ENCODE measurements around the gene DNPH1.
A peak's percentile ranks its signal among the peaks of the same experiment; 100 is the strongest.

Gene DNPH1

DNA sequence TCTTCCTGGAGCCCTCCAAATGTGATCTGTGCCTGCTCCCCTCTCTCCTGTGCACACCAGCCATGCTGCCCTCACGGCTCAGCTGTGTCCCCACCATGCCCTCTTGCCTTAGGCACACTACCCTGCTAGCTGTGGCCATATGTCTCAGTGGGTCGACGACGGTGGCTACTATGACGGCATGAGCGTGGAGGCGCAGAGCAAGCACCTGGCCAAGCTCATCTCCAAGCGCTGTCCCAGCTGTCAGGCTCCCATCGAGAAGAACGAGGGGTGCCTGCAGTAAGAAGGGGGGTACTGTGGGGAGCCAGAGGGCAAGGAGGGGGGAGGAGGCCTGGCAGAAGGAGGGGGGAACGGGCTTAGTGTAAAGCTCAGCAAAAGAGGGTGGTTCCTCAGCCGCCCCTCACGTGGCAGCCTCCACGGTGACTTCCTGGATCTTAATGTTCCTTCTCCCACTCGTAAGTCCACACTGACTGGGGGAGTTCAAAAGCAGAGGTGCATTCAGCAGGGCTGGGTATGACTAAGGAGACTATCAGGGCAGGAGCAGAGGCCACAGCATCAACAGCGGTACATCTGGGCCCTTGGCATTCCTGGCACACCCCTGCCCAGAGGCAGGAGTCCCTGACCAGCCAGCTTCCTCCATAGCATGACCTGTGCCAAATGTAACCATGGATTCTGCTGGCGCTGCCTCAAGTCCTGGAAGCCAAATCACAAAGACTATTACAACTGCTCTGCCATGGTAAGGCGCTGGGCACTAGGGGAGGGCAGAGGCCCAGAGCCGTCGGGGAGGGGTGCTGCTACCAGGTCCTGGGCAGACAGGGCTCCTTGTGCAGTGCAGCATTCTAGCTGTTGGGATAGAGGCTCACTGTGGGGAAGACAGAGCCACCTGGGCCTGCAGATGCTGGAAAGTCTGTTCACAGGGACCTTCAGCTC lies 8.0 kb downstream of the DNPH1 start:
- H3K27me3 Mint-ChIP-seq = no peaks in the 10 kb centered on the region
- H3K36me3 Mint-ChIP-seq (ENCODE audit: low read depth) = peaks cover 91% of the 10 kb centered on the region
- intact Hi-C loops (cut with micrococcal nuclease) = no loop called here
- peak overlapping the region; percentile 67 for H3K27ac Mint-ChIP-seq
- H3K9me3 Mint-ChIP-seq = no peaks in the 10 kb centered on the region
- H3K4me1 Mint-ChIP-seq (ENCODE audit: low read depth) = peaks cover 37% of the 10 kb centered on the region
- peak overlapping the region; percentile 18 for H3K4me3 Mint-ChIP-seq

- H3K4me1 Mint-ChIP-seq (ENCODE audit: low read depth) = peaks cover 29% of the 10 kb centered on the region
- peaks cover 91% of the 10 kb centered on the region for H3K36me3 Mint-ChIP-seq (ENCODE audit: low read depth)
- H3K4me3 Mint-ChIP-seq = no peak overlapping the region
- H3K27me3 Mint-ChIP-seq = no peaks in the 10 kb centered on the region
- intact Hi-C loops (cut with micrococcal nuclease) = no loop called here
- peak overlapping the region; percentile 67 for H3K27ac Mint-ChIP-seq
- H3K9me3 Mint-ChIP-seq = no peaks in the 10 kb centered on the region
Observed at GRCh38 chr6:43220439-43220951, 8.8 kb downstream of the DNPH1 start.

- H3K27me3 Mint-ChIP-seq = no peaks in the 10 kb centered on the region
- no peak overlapping the region for H3K4me3 Mint-ChIP-seq
- peaks cover 93% of the 10 kb centered on the region for H3K36me3 Mint-ChIP-seq (ENCODE audit: low read depth)
- no peak overlapping the region for H3K27ac Mint-ChIP-seq
- H3K4me1 Mint-ChIP-seq (ENCODE audit: low read depth) = peaks cover 24% of the 10 kb centered on the region
- H3K9me3 Mint-ChIP-seq = no peaks in the 10 kb centered on the region
- intact Hi-C loops (cut with micrococcal nuclease) = no loop called here
Observed at GRCh38 chr6:43219814-43220213, 9.5 kb downstream of the DNPH1 start.

- Mint-ChIP-seq H3K4me1 (ENCODE audit: low read depth) (peaks cover 18% of the 10 kb centered on the region), H3K36me3 (ENCODE audit: low read depth) (peaks cover 96% of the 10 kb centered on the region), H3K27ac (no peak overlapping the region), H3K4me3 (no peak overlapping the region), H3K9me3 (no peaks in the 10 kb centered on the region), H3K27me3 (no peaks in the 10 kb centered on the region)
- intact Hi-C loops (cut with micrococcal nuclease) = no loop called here
Observed at GRCh38 chr6:43219119-43219518, 10.2 kb downstream of the DNPH1 start.

DNA sequence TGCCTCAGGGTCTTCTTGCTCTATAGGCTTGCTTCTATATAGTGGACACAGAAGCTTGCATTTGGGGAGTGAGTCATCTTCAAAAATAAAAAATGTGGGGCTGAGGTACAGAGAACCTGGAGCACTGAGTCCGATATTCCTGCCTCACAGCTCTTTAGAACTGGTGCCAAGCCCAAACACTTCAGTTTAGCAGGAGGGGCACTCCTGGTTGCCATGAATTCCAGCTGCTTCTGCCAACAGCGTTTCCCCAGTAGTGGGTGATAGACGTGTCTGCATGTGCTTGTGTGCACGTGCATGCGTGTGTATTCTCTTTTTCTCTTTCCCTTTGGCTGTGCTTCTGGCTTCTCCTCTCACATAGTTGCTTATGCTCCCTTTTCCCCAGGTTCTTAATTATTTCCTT lies 11.9 kb downstream of the DNPH1 start:
- Mint-ChIP-seq H3K27ac (no peak overlapping the region), H3K9me3 (no peaks in the 10 kb centered on the region), H3K27me3 (no peaks in the 10 kb centered on the region), H3K4me3 (no peak overlapping the region), H3K36me3 (ENCODE audit: low read depth) (peaks cover 93% of the 10 kb centered on the region), H3K4me1 (ENCODE audit: low read depth) (peaks cover 15% of the 10 kb centered on the region)
- intact Hi-C loops (cut with micrococcal nuclease) = no loop called here

DNA sequence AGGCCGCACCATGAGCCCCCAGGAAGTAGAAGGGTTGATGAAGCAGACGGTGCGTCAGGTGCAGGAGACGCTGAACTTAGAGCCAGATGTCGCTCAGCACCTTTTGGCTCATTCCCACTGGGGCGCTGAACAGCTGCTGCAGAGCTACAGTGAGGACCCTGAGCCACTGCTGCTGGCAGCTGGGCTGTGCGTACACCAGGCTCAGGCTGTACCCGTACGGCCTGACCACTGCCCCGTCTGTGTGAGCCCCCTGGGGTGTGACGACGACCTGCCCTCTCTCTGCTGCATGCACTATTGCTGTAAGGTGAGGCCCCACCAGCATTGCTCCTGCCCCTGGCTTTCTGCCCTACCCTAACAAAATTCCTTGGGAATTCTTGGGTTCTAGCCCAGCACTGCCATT lies 13.1 kb downstream of the DNPH1 start:
- intact Hi-C loops (cut with micrococcal nuclease) = no loop called here
- H3K4me3 Mint-ChIP-seq = no peak overlapping the region
- H3K4me1 Mint-ChIP-seq (ENCODE audit: low read depth) = peaks cover 7% of the 10 kb centered on the region
- H3K36me3 Mint-ChIP-seq (ENCODE audit: low read depth) = peaks cover 81% of the 10 kb centered on the region
- H3K9me3 Mint-ChIP-seq = no peaks in the 10 kb centered on the region
- no peak overlapping the region for H3K27ac Mint-ChIP-seq
- H3K27me3 Mint-ChIP-seq = no peaks in the 10 kb centered on the region

DNA sequence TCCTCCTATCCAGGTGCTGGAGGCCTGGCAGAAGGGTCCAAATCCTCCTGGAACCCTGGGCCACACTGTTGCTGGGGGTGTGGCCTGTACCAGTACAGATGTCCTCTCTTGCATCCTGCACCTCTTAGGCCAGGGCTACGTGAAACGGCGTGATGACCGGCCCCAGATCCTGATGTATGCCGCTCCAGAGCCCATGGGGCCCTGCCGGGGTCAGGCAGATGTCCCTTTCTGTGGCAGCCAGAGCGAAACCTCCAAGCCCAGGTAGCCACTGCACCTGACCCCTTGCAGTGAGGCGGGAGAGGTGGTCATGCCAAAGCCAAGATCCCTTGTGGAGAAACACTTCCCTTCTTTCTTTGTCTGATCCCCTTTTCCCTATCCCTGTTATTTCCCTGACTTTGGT lies 14.2 kb downstream of the DNPH1 start:
- H3K36me3 Mint-ChIP-seq (ENCODE audit: low read depth) = peaks cover 70% of the 10 kb centered on the region
- no peak overlapping the region for H3K27ac Mint-ChIP-seq
- no peaks in the 10 kb centered on the region for H3K9me3 Mint-ChIP-seq
- no peak overlapping the region for H3K4me3 Mint-ChIP-seq
- intact Hi-C loops (cut with micrococcal nuclease) = no loop called here
- no peaks in the 10 kb centered on the region for H3K4me1 Mint-ChIP-seq (ENCODE audit: low read depth)
- no peaks in the 10 kb centered on the region for H3K27me3 Mint-ChIP-seq

DNA sequence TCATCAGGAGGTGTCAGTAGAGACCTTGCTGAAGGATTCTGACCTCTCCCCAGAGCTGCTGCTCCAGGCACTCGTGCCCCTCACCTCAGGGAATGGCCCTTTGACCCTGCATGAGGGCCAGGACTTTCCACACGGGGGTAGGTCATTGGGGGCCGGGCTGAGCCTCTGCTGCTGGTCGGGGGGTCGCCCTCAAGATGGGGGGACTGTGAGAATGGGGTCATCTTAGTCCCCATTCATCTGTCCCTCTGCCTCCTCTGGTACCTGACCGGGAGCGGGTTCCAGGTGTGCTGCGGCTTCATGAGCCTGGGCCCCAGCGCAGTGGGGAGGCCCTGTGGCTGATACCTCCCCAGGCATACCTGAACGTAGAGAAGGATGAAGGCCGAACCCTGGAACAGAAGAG lies 15.8 kb downstream of the DNPH1 start:
- Mint-ChIP-seq H3K27ac (no peak overlapping the region), H3K4me3 (no peak overlapping the region), H3K27me3 (no peaks in the 10 kb centered on the region), H3K36me3 (ENCODE audit: low read depth) (peaks cover 60% of the 10 kb centered on the region), H3K9me3 (no peaks in the 10 kb centered on the region), H3K4me1 (ENCODE audit: low read depth) (no peaks in the 10 kb centered on the region)
- intact Hi-C loops (cut with micrococcal nuclease) = no loop called here

GRCh38 chr6:43211955-43212354 lies 17.3 kb downstream of the DNPH1 start:
- intact Hi-C loops (cut with micrococcal nuclease) = no loop called here
- Mint-ChIP-seq H3K27ac (no peak overlapping the region), H3K4me3 (no peak overlapping the region), H3K27me3 (no peaks in the 10 kb centered on the region), H3K4me1 (ENCODE audit: low read depth) (no peaks in the 10 kb centered on the region), H3K9me3 (no peaks in the 10 kb centered on the region), H3K36me3 (ENCODE audit: low read depth) (peaks cover 47% of the 10 kb centered on the region)

DNA sequence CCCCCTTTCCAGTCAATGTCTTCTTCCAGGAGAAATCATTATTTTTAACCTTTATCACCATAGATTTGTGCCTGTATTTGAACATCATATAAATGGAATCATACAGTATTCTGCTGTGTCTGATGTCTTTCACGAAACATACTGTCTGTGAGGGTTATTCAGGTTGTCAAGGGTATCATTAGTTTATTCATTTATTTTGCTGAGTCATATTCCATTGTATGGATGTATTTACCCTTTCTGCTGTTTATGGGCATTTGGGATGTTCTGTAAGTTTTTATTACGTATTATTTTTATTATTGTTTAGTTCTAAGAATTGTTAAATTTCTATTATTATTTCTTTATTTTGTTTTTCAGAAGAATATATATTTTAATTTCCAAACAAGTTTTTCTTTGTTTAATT lies 22.0 kb downstream of the DNPH1 start:
- Mint-ChIP-seq H3K36me3 (ENCODE audit: low read depth) (peaks cover 47% of the 10 kb centered on the region), H3K27me3 (no peaks in the 10 kb centered on the region), H3K4me1 (ENCODE audit: low read depth) (no peaks in the 10 kb centered on the region), H3K9me3 (no peaks in the 10 kb centered on the region), H3K27ac (no peak overlapping the region), H3K4me3 (no peak overlapping the region)
- intact Hi-C loops (cut with micrococcal nuclease) = no loop called here

DNA sequence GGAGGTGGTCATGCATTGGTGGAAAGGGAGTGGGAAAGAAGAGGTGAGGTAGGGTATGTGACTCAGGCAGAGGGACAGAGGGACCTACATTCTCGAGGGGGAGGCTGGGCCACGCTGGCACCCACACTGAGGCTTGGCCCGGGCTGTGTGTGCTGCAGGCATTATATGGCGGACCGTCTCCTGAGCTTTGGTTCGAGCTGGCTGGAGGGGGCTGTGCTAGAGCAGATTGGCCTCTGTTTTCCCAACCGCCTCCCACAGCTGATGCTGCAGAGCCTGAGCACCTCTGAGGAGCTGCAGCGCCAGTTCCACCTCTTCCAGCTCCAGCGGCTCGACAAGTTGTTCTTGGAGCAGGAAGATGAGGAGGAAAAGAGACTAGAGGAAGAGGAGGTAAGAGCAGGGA lies 23.4 kb downstream of the DNPH1 start:
- Mint-ChIP-seq H3K27me3 (no peaks in the 10 kb centered on the region), H3K4me1 (ENCODE audit: low read depth) (no peaks in the 10 kb centered on the region), H3K4me3 (no peak overlapping the region), H3K27ac (no peak overlapping the region), H3K36me3 (ENCODE audit: low read depth) (peaks cover 52% of the 10 kb centered on the region), H3K9me3 (no peaks in the 10 kb centered on the region)
- intact Hi-C loops (cut with micrococcal nuclease) = no loop called here

DNA sequence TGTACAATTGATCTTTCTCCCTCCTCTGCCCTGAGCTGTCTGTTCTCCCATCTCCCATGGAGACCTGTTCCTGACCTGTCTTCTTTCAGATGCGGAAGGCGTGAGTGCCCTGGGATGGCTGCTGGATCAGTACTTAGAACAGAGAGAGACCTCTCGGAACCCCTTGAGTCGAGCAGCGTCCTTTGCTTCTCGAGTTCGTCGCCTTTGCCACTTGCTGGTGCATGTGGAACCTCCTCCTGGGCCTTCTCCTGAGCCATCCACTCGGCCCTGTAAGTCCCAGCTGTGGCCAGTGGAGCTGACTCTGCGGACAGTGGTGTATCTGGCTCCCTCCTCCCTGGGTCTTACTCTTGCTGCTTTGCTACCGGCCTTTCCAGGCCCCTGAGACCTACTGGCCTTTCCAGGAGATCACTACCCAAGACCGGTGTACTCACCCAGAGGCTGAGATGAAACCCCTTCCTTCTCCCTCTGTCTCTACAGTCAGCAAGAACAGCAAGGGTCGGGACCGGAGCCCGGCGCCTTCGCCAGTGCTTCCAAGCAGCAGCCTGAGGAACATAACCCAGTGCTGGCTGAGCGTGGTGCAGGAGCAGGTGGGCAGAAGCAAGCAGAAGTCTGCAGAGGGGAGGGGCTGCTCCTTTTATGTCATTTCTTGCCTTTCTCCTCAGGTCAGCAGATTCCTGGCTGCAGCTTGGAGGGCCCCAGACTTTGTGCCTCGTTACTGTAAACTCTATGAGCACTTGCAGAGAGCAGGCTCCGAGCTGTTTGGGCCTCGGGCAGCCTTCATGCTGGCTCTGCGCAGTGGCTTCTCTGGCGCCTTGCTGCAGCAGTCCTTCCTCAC lies 24.8 kb downstream of the DNPH1 start:
- no peaks in the 10 kb centered on the region for H3K27me3 Mint-ChIP-seq
- no peak overlapping the region for H3K27ac Mint-ChIP-seq
- H3K9me3 Mint-ChIP-seq = no peaks in the 10 kb centered on the region
- H3K4me1 Mint-ChIP-seq (ENCODE audit: low read depth) = no peaks in the 10 kb centered on the region
- intact Hi-C loops (cut with micrococcal nuclease) = no loop called here
- H3K36me3 Mint-ChIP-seq (ENCODE audit: low read depth) = peaks cover 65% of the 10 kb centered on the region
- no peak overlapping the region for H3K4me3 Mint-ChIP-seq

- Mint-ChIP-seq H3K27ac (no peak overlapping the region), H3K27me3 (no peaks in the 10 kb centered on the region), H3K4me1 (ENCODE audit: low read depth) (no peaks in the 10 kb centered on the region), H3K36me3 (ENCODE audit: low read depth) (peaks cover 67% of the 10 kb centered on the region), H3K4me3 (no peak overlapping the region), H3K9me3 (no peaks in the 10 kb centered on the region)
- intact Hi-C loops (cut with micrococcal nuclease) = no loop called here
Observed at GRCh38 chr6:43203718-43204095, 25.6 kb downstream of the DNPH1 start.

DNA sequence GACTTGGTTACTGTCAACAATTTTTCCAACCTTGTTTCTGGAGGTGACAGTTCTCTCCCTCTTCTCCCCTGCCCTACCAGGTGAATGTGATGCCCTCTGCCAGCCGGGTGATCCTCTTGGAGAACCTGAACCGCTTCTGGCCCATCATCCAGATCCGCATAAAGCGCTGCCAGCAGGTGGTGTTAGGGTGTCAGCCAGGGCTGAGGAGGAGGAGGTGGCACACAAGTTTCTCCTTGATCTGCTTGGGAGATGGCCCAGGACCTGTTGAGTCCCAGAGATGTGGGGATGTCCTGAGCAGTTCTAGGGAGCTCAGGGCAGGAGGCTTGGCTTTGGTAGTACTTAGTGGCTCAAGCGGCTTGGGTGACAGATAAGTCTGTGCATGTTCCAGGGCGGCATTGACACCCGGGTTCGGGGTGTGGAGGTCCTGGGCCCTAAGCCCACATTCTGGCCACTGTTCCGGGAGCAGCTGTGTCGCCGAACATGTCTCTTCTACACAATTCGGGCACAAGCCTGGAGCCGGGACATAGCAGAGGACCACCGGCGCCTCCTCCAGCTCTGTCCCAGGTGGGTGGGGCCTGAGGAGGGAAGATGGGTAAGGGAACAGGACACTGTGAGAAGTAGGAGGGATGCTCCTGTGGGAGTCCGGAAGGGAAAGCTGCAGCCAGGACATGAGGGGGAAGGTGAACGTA lies 26.1 kb downstream of the DNPH1 start:
- no peaks in the 10 kb centered on the region for H3K27me3 Mint-ChIP-seq
- no peak overlapping the region for H3K4me3 Mint-ChIP-seq
- no peak overlapping the region for H3K27ac Mint-ChIP-seq
- peaks cover 72% of the 10 kb centered on the region for H3K36me3 Mint-ChIP-seq (ENCODE audit: low read depth)
- no peaks in the 10 kb centered on the region for H3K4me1 Mint-ChIP-seq (ENCODE audit: low read depth)
- no peaks in the 10 kb centered on the region for H3K9me3 Mint-ChIP-seq
- intact Hi-C loops (cut with micrococcal nuclease) = no loop called here

All from dendritic cell treated with granulocyte-macrophage colony-stimulating factor and Interleukin-4, amounts not matched to agents 40 ng/mL and 50 ng/mL, for 4 days (primary cell).